Measurements from ENCODE around the gene PROK1. TPM values are rescaled to one million over a fixed set of nuclear protein-coding genes. Genes with fewer than 3 reads are reported as not detected.

The PROK1 gene
- total RNA-seq, 1 experiment from 2014 or later: 0.22 TPM

DNA sequence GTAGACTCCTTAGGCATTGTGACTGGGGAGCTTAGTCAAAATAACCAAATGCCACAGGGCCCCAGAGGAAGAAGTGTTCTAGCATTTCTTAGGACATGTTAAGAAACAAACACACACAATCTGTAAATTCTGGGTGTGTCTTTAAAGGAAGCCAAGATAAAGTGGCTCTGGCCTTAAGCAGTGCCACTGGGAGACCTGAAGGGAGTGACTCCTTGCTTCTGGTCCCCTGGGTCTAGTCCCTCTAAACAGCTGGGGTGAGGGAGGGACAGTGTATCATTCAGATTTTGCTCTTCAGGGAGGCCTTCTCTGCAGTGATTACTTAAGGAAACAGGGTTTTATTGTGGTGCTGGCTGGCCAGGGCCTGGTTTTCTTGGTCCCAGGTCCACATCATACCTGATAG, 9.1 kb upstream of the PROK1 start:
- peaks cover 3 to 7% of the 10 kb centered on the region in 2 experiments for H3K4me1 ChIP-seq (ENCODE audit: control insufficient read depth in 1 of 2, insufficient read depth in 2 of 2, low read length in 2 of 2)
- no peaks in the 10 kb centered on the region for H3K36me3 ChIP-seq (ENCODE audit: control insufficient read depth in 1 of 2, insufficient read depth in 2 of 2, low read length in 2 of 2)
- H3K9me3 ChIP-seq (ENCODE audit: control insufficient read depth in 1 of 2, insufficient read depth in 1 of 2, low read depth in 1 of 2, low read length in 2 of 2): no peaks in the 10 kb centered on the region
- H3K4me3 ChIP-seq (replicated peaks in 1 of 2; ENCODE audit: low read depth in 1 of 2, low read length in 2 of 2): no peak overlapping the region
- H3K27me3 ChIP-seq (ENCODE audit: insufficient read depth, low read length): no peaks in the 10 kb centered on the region
- TF ChIP-seq JUND (IDR thresholded peaks at IDR 0.05) (no peak), TCF7L2 (IDR thresholded peaks at IDR 0.05; ENCODE audit: borderline replicate concordance, extremely low read depth, insufficient read depth, insufficient read length) (no peak), FOSL1 (IDR thresholded peaks at IDR 0.05; ENCODE audit: low read depth) (no peak), SP1 (IDR thresholded peaks at IDR 0.05; ENCODE audit: low read depth) (no peak), EZH2 (IDR thresholded peaks at IDR 0.05) (no peak), POLR2AphosphoS5 (IDR thresholded peaks at IDR 0.05; ENCODE audit: low read depth, low read length) (no peak), ZFX (IDR thresholded peaks at IDR 0.05) (no peak), ZNF274 (IDR thresholded peaks at IDR 0.05; ENCODE audit: low read depth, low read length) (no peak)
- TF ChIP-seq, protein P1, sequence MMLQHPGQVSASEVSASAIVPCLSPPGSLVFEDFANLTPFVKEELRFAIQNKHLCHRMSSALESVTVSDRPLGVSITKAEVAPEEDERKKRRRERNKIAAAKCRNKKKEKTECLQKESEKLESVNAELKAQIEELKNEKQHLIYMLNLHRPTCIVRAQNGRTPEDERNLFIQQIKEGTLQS (IDR thresholded peaks at IDR 0.05): no peak
- TF ChIP-seq, protein P2, sequence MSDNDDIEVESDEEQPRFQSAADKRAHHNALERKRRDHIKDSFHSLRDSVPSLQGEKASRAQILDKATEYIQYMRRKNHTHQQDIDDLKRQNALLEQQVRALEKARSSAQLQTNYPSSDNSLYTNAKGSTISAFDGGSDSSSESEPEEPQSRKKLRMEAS (IDR thresholded peaks at IDR 0.05): no peak
- H3K27ac ChIP-seq (ENCODE audit: low read depth, low read length): no peak overlapping the region
- no peaks in the 10 kb centered on the region for H4K20me1 ChIP-seq (ENCODE audit: insufficient read depth)
- intact Hi-C loops (cut with micrococcal nuclease): no loop called here
- H3K4me2 ChIP-seq (ENCODE audit: low read length): no peak overlapping the region
- BruUV-seq (replicated peaks): no TSS peak
- ChIA-PET RAD21 (ENCODE audit: low non-redundant PET in 1 of 2, low total read pairs in 2 of 2, uncharacterized antibody in 2 of 2, unreplicated experiment in 2 of 2) (no interaction called here), CTCF (no interaction called here), POLR2A (no interaction called here)
- H2AFZ ChIP-seq (ENCODE audit: low read depth, low read length, poor library complexity, severe bottlenecking): no peak overlapping the region
- DNase-seq (ENCODE audit: low read depth, low spot score) (no peak), ATAC-seq (no peak)
- H3K9ac ChIP-seq (ENCODE audit: low read length): no peak overlapping the region
- H3K79me2 ChIP-seq (ENCODE audit: insufficient read depth, low read length): no peaks in the 10 kb centered on the region
- H3K9me2 ChIP-seq (ENCODE audit: insufficient read depth): no peaks in the 10 kb centered on the region

DNA sequence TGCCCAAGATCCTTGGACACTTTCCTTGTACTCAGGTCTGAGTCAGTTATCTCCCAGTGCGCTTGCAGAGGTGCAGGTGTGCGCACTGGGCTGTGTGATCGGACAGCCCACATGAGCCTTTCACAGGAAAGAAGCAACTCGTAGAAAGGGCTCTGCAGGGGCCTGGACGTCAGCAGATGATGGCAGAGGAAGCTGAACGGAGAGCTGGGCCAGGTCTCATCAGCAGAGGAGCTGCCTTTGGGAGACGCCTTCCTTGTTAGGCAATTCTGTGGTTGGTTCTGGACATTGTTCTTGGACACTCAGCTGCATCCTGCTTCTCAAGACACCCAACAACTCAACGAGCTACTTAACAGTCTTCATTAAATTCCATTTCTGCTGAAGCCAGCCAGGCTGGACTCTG, 7.5 kb upstream of the PROK1 start:
- intact Hi-C loops (cut with micrococcal nuclease): no loop called here
- CTCF ChIA-PET: no interaction called here
- no peak for TF ChIP-seq TCF7L2 (IDR thresholded peaks at IDR 0.05; ENCODE audit: borderline replicate concordance, extremely low read depth, insufficient read depth, insufficient read length)
- TF ChIP-seq JUND (IDR thresholded peaks at IDR 0.05): no peak
- TF ChIP-seq, protein P1 (IDR thresholded peaks at IDR 0.05): no peak
- no peak for TF ChIP-seq ELF1 (IDR thresholded peaks at IDR 0.05; ENCODE audit: borderline replicate concordance, low read depth)
- Histone ChIP-seq H3K36me3 (ENCODE audit: control insufficient read depth in 1 of 2, insufficient read depth in 2 of 2, low read length in 2 of 2) (no peaks in the 10 kb centered on the region), H4K20me1 (ENCODE audit: insufficient read depth) (no peaks in the 10 kb centered on the region), H3K9me2 (ENCODE audit: insufficient read depth) (no peaks in the 10 kb centered on the region), H3K27me3 (ENCODE audit: insufficient read depth, low read length) (peaks cover 3% of the 10 kb centered on the region), H2AFZ (ENCODE audit: low read depth, low read length, poor library complexity, severe bottlenecking) (no peak overlapping the region), H3K27ac (ENCODE audit: low read depth, low read length) (no peak overlapping the region), H3K4me1 (ENCODE audit: control insufficient read depth in 1 of 2, insufficient read depth in 2 of 2, low read length in 2 of 2) (no peaks in the 10 kb centered on the region), H3K4me3 (replicated peaks in 1 of 2; ENCODE audit: low read depth in 1 of 2, low read length in 2 of 2) (no peak overlapping the region), H3K79me2 (ENCODE audit: insufficient read depth, low read length) (no peaks in the 10 kb centered on the region), H3K9ac (ENCODE audit: low read length) (no peak overlapping the region), H3K4me2 (ENCODE audit: low read length) (no peak overlapping the region), H3K9me3 (ENCODE audit: control insufficient read depth in 1 of 2, insufficient read depth in 1 of 2, low read depth in 1 of 2, low read length in 2 of 2) (no peaks in the 10 kb centered on the region)
- RAD21 ChIA-PET (ENCODE audit: low non-redundant PET in 1 of 2, low total read pairs in 2 of 2, uncharacterized antibody in 2 of 2, unreplicated experiment in 2 of 2): no interaction called here
- DNase-seq (ENCODE audit: low read depth, low spot score) (no peak), ATAC-seq (no peak)
- BruUV-seq (replicated peaks): no TSS peak
- POLR2A ChIA-PET: no interaction called here

Measured in HCT116 (cell line).